CD8-positive, alpha-beta memory T cell (primary cell): ENCODE data around the gene SNHG17. TPM values are rescaled to one million over a fixed set of nuclear protein-coding genes. Genes with fewer than 3 reads are reported as not detected.
A peak's percentile ranks its signal among the peaks of the same experiment; 100 is the strongest.

Source experiments
- CTCF ChIA-PET: fragments of 350-600 bp; sonication (Branson Sonifier 250); formaldehyde crosslinking; loops from one replicate; lab custom pipeline; 2021; ENCODE audit warnings: antibody characterized with exemption; lab: Charles Lee
- POLR2A ChIA-PET: fragments of 350-600 bp; sonication (Branson Sonifier 250); formaldehyde crosslinking; loops from one replicate; lab custom pipeline; 2021; ENCODE audit warnings: antibody characterized with exemption; lab: Charles Lee
- DNase-seq, 5 donors: peaks; one replicate each; pipeline versions ENCODE4 v3.0.0 to v3.0.0-alpha.2; 2020 to 2022; ENCODE audit warnings: mixed read lengths in 1 of 5
- H3K27ac ChIP-seq: one replicate; pipeline ENCODE4 v1.7.0; 2013; ENCODE audit warnings: low read depth, mild to moderate bottlenecking, low read length, moderate library complexity
- H3K27me3 ChIP-seq: 2 replicates; pipeline ENCODE4 v1.7.0; 2013; ENCODE audit warnings: low read length, mild to moderate bottlenecking; ENCODE audit not compliant: insufficient read depth, poor library complexity, severe bottlenecking
- H3K36me3 ChIP-seq: 2 replicates; pipeline ENCODE4 v1.7.0; 2013; ENCODE audit warnings: mild to moderate bottlenecking, low read length, moderate library complexity; ENCODE audit not compliant: insufficient read depth
- H3K4me1 ChIP-seq: 2 replicates; pipeline ENCODE4 v1.7.0; 2013; ENCODE audit warnings: mild to moderate bottlenecking, low read length, moderate library complexity; ENCODE audit not compliant: insufficient read depth
- H3K4me3 ChIP-seq: 2 replicates; pipeline ENCODE4 v1.7.0; 2013; ENCODE audit warnings: mild to moderate bottlenecking, low read length
- H3K9me3 ChIP-seq: 2 replicates; pipeline ENCODE4 v1.7.0; 2013; ENCODE audit warnings: mild to moderate bottlenecking, low read length
- H3K27ac Mint-ChIP-seq, 8 donors: one replicate each; pipeline ENCODE4 v1.8.0; 2020 to 2021; ENCODE audit warnings: mixed read lengths in 8 of 8, mild to moderate bottlenecking in 6 of 8, inconsistent platforms in 3 of 8, moderate library complexity in 3 of 8
- H3K27me3 Mint-ChIP-seq, 2 donors: one replicate each; pipeline ENCODE4 v1.8.0; 2020 to 2021; ENCODE audit warnings: mixed read lengths in 2 of 2, mild to moderate bottlenecking in 1 of 2, moderate library complexity in 1 of 2
- H3K36me3 Mint-ChIP-seq, 3 donors: one replicate each; pipeline ENCODE4 v1.8.0; 2020 to 2021; ENCODE audit warnings: mixed read lengths in 3 of 3, inconsistent platforms in 1 of 3, mild to moderate bottlenecking in 1 of 3
- H3K4me1 Mint-ChIP-seq, 3 donors: one replicate each; pipeline ENCODE4 v1.8.0; 2020 to 2021; ENCODE audit warnings: mixed read lengths in 3 of 3, inconsistent platforms in 1 of 3, mild to moderate bottlenecking in 1 of 3
- H3K4me3 Mint-ChIP-seq, 7 donors: one replicate each; pipeline ENCODE4 v1.8.0; 2020 to 2021; ENCODE audit warnings: mixed read lengths in 7 of 7, mild to moderate bottlenecking in 6 of 7, moderate library complexity in 4 of 7, inconsistent platforms in 2 of 7
- H3K9me3 Mint-ChIP-seq, 5 donors: one replicate each; pipeline ENCODE4 v1.8.0; 2020 to 2022; ENCODE audit warnings: mixed read lengths in 5 of 5, mild to moderate bottlenecking in 3 of 5, moderate library complexity in 2 of 5, inconsistent platforms in 1 of 5
- polyA plus RNA-seq: library from polyadenylated mRNA; unstranded; fragments of 300-500 nt; fragmentation: Illumina TruSeq; gene quantifications from one replicate; pipeline ENCODE4 v1.2.3, GENCODE V29; 2021
- total RNA-seq, 2 experiments: library from RNA; stranded (reverse); gene quantifications; one replicate each; pipeline ENCODE4 v1.2.3, GENCODE V29; 2021

The SNHG17 gene
- total and polyA plus RNA-seq, 3 experiments from 2014 or later: 107 to 216 (median 211) TPM

- Mint-ChIP-seq H3K4me1 (no peaks in the 10 kb centered on the region), H3K36me3 (peaks cover 4 to 17% (median 10%) of the 10 kb centered on the region in 3 donors), H3K4me3 (no peak overlapping the region), H3K27me3 (no peaks in the 10 kb centered on the region), H3K9me3 (no peaks in the 10 kb centered on the region), H3K27ac (no peak overlapping the region)
- H3K27me3 ChIP-seq: no peaks in the 10 kb centered on the region
- POLR2A ChIA-PET: no interaction called here
- no peak overlapping the region for H3K27ac ChIP-seq
- H3K4me1 ChIP-seq: no peaks in the 10 kb centered on the region
- peaks cover 7% of the 10 kb centered on the region for H3K36me3 ChIP-seq
- CTCF ChIA-PET: interaction anchor here (1.7 kb wide), 1 partner anchor 9 kb away, joined by 11 read pairs; no protein-coding TSS in a partner anchor
- H3K4me3 ChIP-seq: no peak overlapping the region
- H3K9me3 ChIP-seq: no peaks in the 10 kb centered on the region
- DNase-seq: no peak
These were observed 19.7 kb upstream of the SNHG17 start for GRCh38 chr20:38454556-38455473.

DNA sequence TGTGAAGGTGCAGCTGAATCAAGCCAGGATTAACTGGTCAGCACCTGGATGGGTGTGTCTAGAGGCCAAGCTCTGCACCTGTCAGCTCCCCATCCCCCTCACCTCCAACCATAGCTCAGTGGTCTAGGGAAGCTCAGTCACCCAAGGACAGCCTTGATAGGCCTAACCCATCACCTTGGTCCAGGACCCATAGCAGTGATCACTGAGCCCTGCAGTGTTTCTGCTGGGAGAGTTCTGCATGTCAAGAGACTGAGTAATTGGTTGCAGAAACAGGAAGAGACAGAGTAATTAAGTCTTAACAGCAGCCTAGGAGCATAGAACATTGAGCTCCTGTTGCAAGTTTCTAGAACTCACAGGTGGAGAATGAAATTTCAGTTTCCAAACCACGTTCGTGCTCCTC is 18.8 kb upstream of the SNHG17 start:
- H3K36me3 Mint-ChIP-seq: peaks cover 4 to 25% (median 14%) of the 10 kb centered on the region in 3 donors
- Histone ChIP-seq H3K27me3 (no peaks in the 10 kb centered on the region), H3K4me3 (no peak overlapping the region), H3K4me1 (no peaks in the 10 kb centered on the region), H3K36me3 (peaks cover 11% of the 10 kb centered on the region), H3K27ac (no peak overlapping the region), H3K9me3 (no peaks in the 10 kb centered on the region)
- no peaks in the 10 kb centered on the region for H3K9me3 Mint-ChIP-seq
- H3K4me1 Mint-ChIP-seq: no peaks in the 10 kb centered on the region
- POLR2A ChIA-PET: no interaction called here
- no peak for DNase-seq
- no peaks in the 10 kb centered on the region for H3K27me3 Mint-ChIP-seq
- CTCF ChIA-PET: interaction anchor here (1.1 kb wide), 1 partner anchor 19 kb away, joined by 4 read pairs; the partner anchor contains the start of gene SNHG17
- no peak overlapping the region for H3K4me3 Mint-ChIP-seq
- no peak overlapping the region for H3K27ac Mint-ChIP-seq

GRCh38 chr20:38452880-38453624 is 17.9 kb upstream of the SNHG17 start:
- CTCF ChIA-PET: interaction anchor here (1.1 to 1.3 kb wide), 2 partner anchors 16 to 18 kb away, joined by 3 to 4 read pairs; partner anchors contain the start of gene SNHG17
- no peak overlapping the region for H3K27ac ChIP-seq

GRCh38 chr20:38450412-38450975 is 15.4 kb upstream of the SNHG17 start:
- DNase-seq: no peak

More at GRCh38 chr20:38452880-38453624, 17.9 kb upstream of the SNHG17 start:
- H3K27ac Mint-ChIP-seq: peak overlapping the region in 1 of 8 donors; percentile 66
- POLR2A ChIA-PET: no interaction called here
- Histone ChIP-seq H3K4me1 (no peaks in the 10 kb centered on the region), H3K36me3 (peaks cover 11% of the 10 kb centered on the region), H3K9me3 (no peaks in the 10 kb centered on the region), H3K4me3 (no peak overlapping the region), H3K27me3 (no peaks in the 10 kb centered on the region)
- no peaks in the 10 kb centered on the region for H3K9me3 Mint-ChIP-seq
- no peak for DNase-seq
- H3K36me3 Mint-ChIP-seq: peaks cover 4 to 25% (median 14%) of the 10 kb centered on the region in 3 donors
- H3K4me3 Mint-ChIP-seq: no peak overlapping the region
- H3K4me1 Mint-ChIP-seq: peaks cover 4 to 5% (median 5%) of the 10 kb centered on the region in 3 donors
- no peaks in the 10 kb centered on the region for H3K27me3 Mint-ChIP-seq

DNA sequence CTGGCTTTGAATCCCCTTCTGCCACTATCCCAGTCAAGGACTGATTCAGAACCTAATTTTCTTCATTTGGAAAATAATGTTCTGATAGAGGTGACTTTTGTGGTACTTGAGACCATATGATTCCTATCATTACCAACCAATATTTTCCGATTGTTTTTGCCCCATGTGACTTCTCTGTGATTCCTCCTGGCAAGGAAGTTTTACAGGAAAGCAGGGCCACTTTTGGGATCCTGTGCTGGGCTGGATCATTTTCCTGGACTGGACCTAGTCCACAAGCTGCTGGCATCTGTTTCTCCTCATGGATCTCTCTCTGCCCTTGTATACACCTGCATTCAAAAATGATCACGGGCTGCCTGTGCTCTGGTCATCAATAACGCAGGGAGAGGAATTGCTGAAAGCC is 13.9 kb upstream of the SNHG17 start:
- ChIA-PET POLR2A (interaction anchor here (3.6 kb wide), 1 partner anchor 14 kb away, joined by 44 read pairs; the partner anchor contains the start of gene SNHG17), CTCF (interaction anchor here (5.7 kb wide), 1 partner anchor 15 kb away, joined by 85 read pairs; the partner anchor contains the start of gene SNHG17)
- Histone ChIP-seq H3K27ac (no peak overlapping the region), H3K27me3 (no peaks in the 10 kb centered on the region), H3K36me3 (peaks cover 11% of the 10 kb centered on the region), H3K4me3 (no peak overlapping the region), H3K4me1 (peaks cover 15% of the 10 kb centered on the region), H3K9me3 (no peaks in the 10 kb centered on the region)
- Mint-ChIP-seq H3K4me1 (peaks cover 20 to 28% (median 25%) of the 10 kb centered on the region in 3 donors), H3K27ac (peak overlapping the region in 3 of 8 donors; percentile 40 to 70 (median 41)), H3K4me3 (peak overlapping the region in 3 of 7 donors; percentile 12 to 45 (median 18)), H3K9me3 (no peaks in the 10 kb centered on the region), H3K36me3 (peaks cover 4 to 25% (median 14%) of the 10 kb centered on the region in 3 donors), H3K27me3 (no peaks in the 10 kb centered on the region)
- DNase-seq: no peak

More at GRCh38 chr20:38450412-38450975, 15.4 kb upstream of the SNHG17 start:
- Histone ChIP-seq H3K9me3 (no peaks in the 10 kb centered on the region), H3K27me3 (no peaks in the 10 kb centered on the region), H3K4me1 (peaks cover 15% of the 10 kb centered on the region), H3K27ac (no peak overlapping the region), H3K36me3 (peaks cover 11% of the 10 kb centered on the region), H3K4me3 (no peak overlapping the region)
- Mint-ChIP-seq H3K4me3 (peak overlapping the region in 2 of 7 donors; percentile 10 to 15), H3K27ac (peak overlapping the region in 1 of 8 donors; percentile 34), H3K27me3 (no peaks in the 10 kb centered on the region), H3K36me3 (peaks cover 4 to 25% (median 14%) of the 10 kb centered on the region in 3 donors), H3K9me3 (no peaks in the 10 kb centered on the region), H3K4me1 (peaks cover 19 to 25% (median 21%) of the 10 kb centered on the region in 3 donors)
- POLR2A ChIA-PET: no interaction called here
- CTCF ChIA-PET: interaction anchor here (5.7 kb wide), 1 partner anchor 16 kb away, joined by 85 read pairs; the partner anchor contains the start of gene SNHG17

GRCh38 chr20:38447931-38448675 is 13.0 kb upstream of the SNHG17 start:
- ChIA-PET CTCF (interaction anchor here (2.5 to 5.7 kb wide), 2 partner anchors 14 to 24 kb away, joined by 26 to 85 read pairs; partner anchors contain the start of genes RALGAPB and SNHG17), POLR2A (interaction anchor here (3.6 kb wide), 1 partner anchor 13 kb away, joined by 44 read pairs; the partner anchor contains the start of gene SNHG17)
- Histone ChIP-seq H3K4me3 (no peak overlapping the region), H3K36me3 (peaks cover 11% of the 10 kb centered on the region), H3K27me3 (no peaks in the 10 kb centered on the region), H3K27ac (peak overlapping the region; percentile 6), H3K9me3 (no peaks in the 10 kb centered on the region), H3K4me1 (peaks cover 15% of the 10 kb centered on the region)
- H3K36me3 Mint-ChIP-seq: peaks cover 4 to 25% (median 14%) of the 10 kb centered on the region in 3 donors
- H3K27ac Mint-ChIP-seq: peak overlapping the region; percentile 19 to 94 (median 83)
- no peaks in the 10 kb centered on the region for H3K27me3 Mint-ChIP-seq
- no peak for DNase-seq
- H3K4me1 Mint-ChIP-seq: peaks cover 20 to 28% (median 25%) of the 10 kb centered on the region in 3 donors
- no peaks in the 10 kb centered on the region for H3K9me3 Mint-ChIP-seq
- peak overlapping the region; percentile 80 to 87 (median 85) for H3K4me3 Mint-ChIP-seq
